HepG2 (cell line): Measurements from ENCODE around the gene CRLF3. TPM values are rescaled to one million over a fixed set of nuclear protein-coding genes. Genes with fewer than 3 reads are reported as not detected.

Experiments
- ATAC-seq: fragments of 200-7000 bp; cut with Tn5 transposase; 3 replicates; pipeline ENCODE4 v1.9.1; 2020; ENCODE audit warnings: mild to moderate bottlenecking, moderate library complexity
- BruUV-seq: library from RNA; stranded (reverse); fragments of 400-500 nt; replicated peaks from 2 replicates; lab custom pipeline; 2021; lab: Mats Ljungman, UMichigan
- CTCF ChIA-PET: fragments of 300-600 bp; formaldehyde crosslinking; extraction: SDS; loops from one replicate; lab custom pipeline; 2021; ENCODE audit warnings: low total read pairs, inconsistent platforms, low intra/inter-chr PET ratio; lab: Yijun Ruan, JAX
- POLR2A ChIA-PET: fragments of 350-600 bp; sonication (Branson Sonifier 250); formaldehyde crosslinking; loops from one replicate; lab custom pipeline; 2020; ENCODE audit warnings: antibody characterized with exemption, inconsistent platforms; lab: Yijun Ruan, JAX
- DNase-seq: peaks from one replicate; pipeline ENCODE4 v3.0.0-alpha.2; 2015; ENCODE audit warnings: low spot score
- FAIRE-seq: peaks from 3 replicates; lab custom pipeline; 2011; peaks lifted over from hg19 to GRCh38; lab: Jason Lieb, UNC
- H2AFZ ChIP-seq: one replicate; pipeline ENCODE4 v1.6.1; 2011; ENCODE audit warnings: low read length, inconsistent platforms
- H3K27ac ChIP-seq: fragments of 300-600 bp; 3 replicates; pipeline ENCODE4 v1.8.0; 2011; ENCODE audit warnings: mixed run types, mild to moderate bottlenecking, mixed read lengths, low read length, inconsistent platforms; ENCODE audit not compliant: insufficient read depth; ENCODE audit errors: extremely low read length
- H3K27me3 ChIP-seq, 2 experiments: fragments of 200-600 bp in 1 of 2; 2 replicates in 1 of 2; 3 replicates in 1 of 2; pipeline versions ENCODE4 v1.6.0 to v1.8.0; 2011; ENCODE audit warnings: low read length in 2 of 2, mild to moderate bottlenecking in 2 of 2, moderate library complexity in 2 of 2, inconsistent platforms in 1 of 2; ENCODE audit not compliant: insufficient read depth in 2 of 2, control insufficient read depth in 1 of 2
- H3K36me3 ChIP-seq, 2 experiments: fragments of 200-600 bp in 1 of 2; replicated peaks in 1 of 2; 2 replicates in 1 of 2; 3 replicates in 1 of 2; pipeline versions ENCODE4 v1.5.1 to v1.8.0; 2011; ENCODE audit warnings: low read length in 2 of 2, inconsistent platforms in 1 of 2; ENCODE audit not compliant: insufficient read depth in 2 of 2, control insufficient read depth in 1 of 2
- H3K4me1 ChIP-seq: 2 replicates; pipeline ENCODE4 v1.5.1; 2012; ENCODE audit warnings: low read length, inconsistent platforms; ENCODE audit not compliant: insufficient read depth
- H3K4me2 ChIP-seq: 2 replicates; pipeline ENCODE4 v1.6.0; 2011; ENCODE audit warnings: low read depth, low read length, inconsistent platforms
- H3K4me3 ChIP-seq, 3 experiments: fragments of 200-600 bp in 1 of 3; sonication (generic), shearing (Covaris generic) in 1 of 3; replicated peaks in 1 of 3; 2 replicates each; pipeline ENCODE4 v1.5.1; 2011 to 2016; ENCODE audit warnings: low read length in 3 of 3, inconsistent platforms in 2 of 3, low read depth in 2 of 3, mild to moderate bottlenecking in 2 of 3, control low read depth in 1 of 3, mixed read lengths in 1 of 3; ENCODE audit not compliant: insufficient read depth in 1 of 3
- H3K79me2 ChIP-seq: one replicate; pipeline ENCODE4 v1.6.1; 2011; ENCODE audit warnings: low read length, inconsistent platforms; ENCODE audit not compliant: insufficient read depth
- H3K9ac ChIP-seq: 2 replicates; pipeline ENCODE4 v1.6.0; 2011; ENCODE audit warnings: mild to moderate bottlenecking, low read depth, low read length, inconsistent platforms; ENCODE audit not compliant: insufficient read depth
- H3K9me3 ChIP-seq: 2 replicates; pipeline ENCODE4 v1.5.1; 2012; ENCODE audit warnings: mild to moderate bottlenecking, low read length
- H4K20me1 ChIP-seq: 2 replicates; pipeline ENCODE4 v1.6.0; 2011; ENCODE audit warnings: inconsistent platforms, mild to moderate bottlenecking, low read length, moderate library complexity; ENCODE audit not compliant: insufficient read depth
- CENPX ChIP-seq: sonication (generic); formaldehyde crosslinking; IDR thresholded peaks from 2 replicates; pipeline ENCODE4 v1.9.0; 2021; ENCODE audit warnings: mild to moderate bottlenecking, missing genetic modification reagents, moderate library complexity
- DMAP1 ChIP-seq: IDR thresholded peaks from 2 replicates; pipeline ENCODE4 v1.6.1; 2016
- FOXJ3 ChIP-seq: sonication (generic); formaldehyde crosslinking; IDR thresholded peaks from 2 replicates; pipeline ENCODE4 v1.4.0; 2020; ENCODE audit warnings: missing genetic modification reagents, mild to moderate bottlenecking, borderline replicate concordance
- GABPA ChIP-seq, 2 experiments: IDR thresholded peaks; 2 replicates each; pipeline ENCODE4 v1.6.1; 2011 to 2016; ENCODE audit warnings: low read depth in 2 of 2, low read length in 1 of 2, missing biosample characterization in 1 of 2, missing genetic modification characterization in 1 of 2
- IKZF4 ChIP-seq: sonication (generic); formaldehyde crosslinking; IDR thresholded peaks from 2 replicates; pipeline ENCODE4 v1.5.1; 2020; ENCODE audit warnings: borderline replicate concordance, mild to moderate bottlenecking, low read depth, missing genetic modification reagents; ENCODE audit errors: not compliant biosample characterization
- KDM5A ChIP-seq: fragments of 200-600 bp; sonication (generic); IDR thresholded peaks from 2 replicates; pipeline ENCODE4 v1.7.0; 2018; ENCODE audit warnings: antibody characterized with exemption, mild to moderate bottlenecking, low read length, borderline replicate concordance
- NFE2L1 ChIP-seq: sonication (generic); formaldehyde crosslinking; IDR thresholded peaks from 2 replicates; pipeline ENCODE4 v1.4.0; 2020; ENCODE audit warnings: missing genetic modification reagents, mild to moderate bottlenecking, borderline replicate concordance
- NFRKB ChIP-seq: fragments of 450-650 bp; IDR thresholded peaks from 2 replicates; pipeline ENCODE4 v1.6.1; 2017
- SRY ChIP-seq: sonication (generic); formaldehyde crosslinking; IDR thresholded peaks from 2 replicates; pipeline ENCODE4 v1.8.0; 2022; ENCODE audit warnings: mild to moderate bottlenecking, missing genetic modification reagents
- ZMYM4 ChIP-seq: sonication (generic); formaldehyde crosslinking; IDR thresholded peaks from 2 replicates; pipeline ENCODE4 v1.8.1; 2023; ENCODE audit warnings: mild to moderate bottlenecking, missing genetic modification reagents
- ZNF329 ChIP-seq: sonication (generic); formaldehyde crosslinking; IDR thresholded peaks from 2 replicates; pipeline ENCODE4 v1.9.0; 2021; ENCODE audit warnings: low read depth, mild to moderate bottlenecking, missing genetic modification reagents
- ZNF350 ChIP-seq: sonication (generic); formaldehyde crosslinking; IDR thresholded peaks from 2 replicates; pipeline ENCODE4 v1.4.0; 2020; ENCODE audit warnings: mild to moderate bottlenecking, low read depth, missing genetic modification reagents, borderline replicate concordance
- ZNF619 ChIP-seq: sonication (generic); formaldehyde crosslinking; IDR thresholded peaks from 2 replicates; pipeline ENCODE4 v1.4.0; 2020; ENCODE audit warnings: mild to moderate bottlenecking, missing genetic modification reagents
- ZNF672 ChIP-seq: sonication (generic); formaldehyde crosslinking; IDR thresholded peaks from 2 replicates; pipeline ENCODE4 v1.8.1; 2022; ENCODE audit warnings: missing genetic modification reagents
- WGBS: methylation state at CpG from one replicate; pipeline ENCODE4 v1.1.6; 2017; ENCODE audit warnings: low lambda C conversion rate; 5-methylcytosine and 5-hydroxymethylcytosine counted together
- in situ Hi-C: cut with HindIII; loops from 2 replicates; pipeline ENCODE4 v1.10.0; 2017; ENCODE audit warnings: low pct_unique_long_range_greater_than_20kb; ENCODE audit not compliant: extremely low pct_ligation_motif_present
- intact Hi-C: fragments of 100-400 bp; cut with micrococcal nuclease; formaldehyde crosslinking; loops from one replicate; pipeline ENCODE4 v1.10.0; 2022; ENCODE audit not compliant: unreplicated experiment
- polyA plus RNA-seq, 8 experiments: library from polyadenylated mRNA; depleted of rRNA in 3 of 8; stranded (reverse) in 7 of 8; unstranded in 1 of 8; fragments of >200 nt; fragmentation: Illumina TruSeq in 4 of 8; extraction: Trizol in 4 of 8; gene quantifications; 2 replicates each; pipeline versions ENCODE4 v1.2.1 to v1.2.3, GENCODE V29; 2011 to 2016; ENCODE audit warnings: low read depth in 4 of 8, missing spikeins in 1 of 8, mixed read lengths in 1 of 8; ENCODE audit not compliant: insufficient read depth in 1 of 8
- total RNA-seq, 5 experiments: library from RNA; depleted of rRNA; stranded (reverse); fragments of >200 nt; fragmentation: Illumina TruSeq; extraction: Trizol; gene quantifications; 2 replicates each; pipeline ENCODE4 v1.2.3, GENCODE V29; 2016; ENCODE audit warnings: low read depth in 1 of 5
- TF ChIP-seq, protein P1 (sequence below): sonication (generic); formaldehyde crosslinking; IDR thresholded peaks from 2 replicates; pipeline ENCODE4 v1.5.1; 2020; ENCODE audit warnings: missing genetic modification reagents, mild to moderate bottlenecking, borderline replicate concordance
- TF ChIP-seq, protein P2 (sequence below), 2 experiments: sonication (generic) in 1 of 2; formaldehyde crosslinking in 1 of 2; IDR thresholded peaks; 2 replicates each; pipeline versions ENCODE4 v1.5.1 to v1.6.1; 2011 to 2020; ENCODE audit warnings: borderline replicate concordance in 1 of 2, low read depth in 1 of 2, low read length in 1 of 2, mild to moderate bottlenecking in 1 of 2, missing genetic modification reagents in 1 of 2, moderate library complexity in 1 of 2

CRLF3 gene
- total and polyA plus RNA-seq, 2 of the 13 experiments (the other 11 are each of a cell fraction or from before 2014, with no cell fraction given) = 6.4 to 9.1 TPM

DNA sequence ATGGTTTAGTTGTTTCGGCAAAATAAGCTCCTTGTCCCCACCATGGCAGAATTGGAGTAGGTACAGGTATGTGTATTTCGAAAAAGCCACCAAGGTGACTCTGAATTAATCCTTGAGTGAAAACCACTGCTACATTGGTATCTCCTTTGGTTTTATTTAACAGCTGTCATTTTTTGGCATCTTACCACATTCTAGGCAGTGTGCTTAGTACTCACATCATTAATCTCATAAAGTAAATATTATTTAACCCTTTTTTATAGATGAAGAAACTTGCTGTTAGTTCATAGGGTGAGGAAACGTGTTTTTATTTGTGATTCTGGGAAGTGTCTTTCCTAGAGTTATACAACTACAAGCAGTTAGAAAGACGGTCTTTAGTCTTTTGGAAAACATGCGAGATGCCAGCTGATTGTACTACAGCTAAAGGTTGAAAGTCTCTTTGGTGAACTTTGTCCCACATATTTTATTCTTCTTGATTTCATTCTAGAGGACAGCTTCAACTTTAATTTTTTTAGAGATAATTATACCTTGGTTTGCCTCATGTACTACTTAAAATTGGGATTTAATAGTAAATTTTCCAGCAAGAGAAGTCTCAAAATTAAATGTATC, 13.8 kb upstream of the CRLF3 start:
- ATAC-seq = no peak
- Histone ChIP-seq H3K4me2 (no peak overlapping the region), H3K9ac (no peak overlapping the region), H3K9me3 (no peaks in the 10 kb centered on the region), H2AFZ (no peak overlapping the region), H3K4me1 (peaks cover 6% of the 10 kb centered on the region; the same call in 1 of the 2 replicates), H3K36me3 (peaks cover 2 to 34% of the 10 kb centered on the region in 2 experiments), H4K20me1 (no peaks in the 10 kb centered on the region), H3K27me3 (no peaks in the 10 kb centered on the region; a peak in 1 of 5 replicates), H3K4me3 (no peak overlapping the region), H3K79me2 (peaks cover 7% of the 10 kb centered on the region), H3K27ac (no peak overlapping the region)
- no TSS peak for BruUV-seq
- in situ Hi-C loops (no loop called here), intact Hi-C loops (no loop called here)
- 97% methylated on average over 5 of the region's 5 CpGs for WGBS
- ChIA-PET POLR2A (no interaction called here), CTCF (no interaction called here)
- DNase-seq = no peak
- FAIRE-seq = no peak
- no peak for TF ChIP-seq SRY (CRISPR knock-in tag)
- TF ChIP-seq IKZF4 = no peak
- no peak for TF ChIP-seq FOXJ3 (CRISPR knock-in tag)
- TF ChIP-seq KDM5A = no peak
- TF ChIP-seq, protein P1, sequence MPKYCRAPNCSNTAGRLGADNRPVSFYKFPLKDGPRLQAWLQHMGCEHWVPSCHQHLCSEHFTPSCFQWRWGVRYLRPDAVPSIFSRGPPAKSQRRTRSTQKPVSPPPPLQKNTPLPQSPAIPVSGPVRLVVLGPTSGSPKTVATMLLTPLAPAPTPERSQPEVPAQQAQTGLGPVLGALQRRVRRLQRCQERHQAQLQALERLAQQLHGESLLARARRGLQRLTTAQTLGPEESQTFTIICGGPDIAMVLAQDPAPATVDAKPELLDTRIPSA (CRISPR knock-in tag) = no peak
- TF ChIP-seq, protein P2, sequence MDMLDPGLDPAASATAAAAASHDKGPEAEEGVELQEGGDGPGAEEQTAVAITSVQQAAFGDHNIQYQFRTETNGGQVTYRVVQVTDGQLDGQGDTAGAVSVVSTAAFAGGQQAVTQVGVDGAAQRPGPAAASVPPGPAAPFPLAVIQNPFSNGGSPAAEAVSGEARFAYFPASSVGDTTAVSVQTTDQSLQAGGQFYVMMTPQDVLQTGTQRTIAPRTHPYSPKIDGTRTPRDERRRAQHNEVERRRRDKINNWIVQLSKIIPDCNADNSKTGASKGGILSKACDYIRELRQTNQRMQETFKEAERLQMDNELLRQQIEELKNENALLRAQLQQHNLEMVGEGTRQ (IDR thresholded peaks at IDR 0.05; ENCODE audit: low read depth, low read length) = no peak
- TF ChIP-seq, protein P2 (CRISPR knock-in tag; IDR thresholded peaks at IDR 0.05; ENCODE audit: borderline replicate concordance) = no peak
- TF ChIP-seq ZNF619 (CRISPR knock-in tag) = no peak
- TF ChIP-seq NFRKB = no peak
- no peak for TF ChIP-seq ZNF329
- no peak for TF ChIP-seq DMAP1 (CRISPR knock-in tag)
- TF ChIP-seq NFE2L1 (CRISPR knock-in tag) = no peak
- TF ChIP-seq ZMYM4 (CRISPR knock-in tag) = no peak
- TF ChIP-seq ZNF350 (CRISPR knock-in tag) = no peak
- no peak for TF ChIP-seq CENPX (CRISPR knock-in tag)
- no peak for TF ChIP-seq GABPA (IDR thresholded peaks at IDR 0.05; ENCODE audit: low read depth, low read length)
- no peak for TF ChIP-seq GABPA (CRISPR knock-in tag; IDR thresholded peaks at IDR 0.05; ENCODE audit: low read depth)
- no peak for TF ChIP-seq ZNF672
